ENCODE results near the gene GPX6.
A peak's percentile ranks its signal among the peaks of the same experiment; 100 is the strongest.
"Not testable (repeated sequence)": the region's sequence is repeated elsewhere in the genome, so short reads cannot be mapped to it uniquely, and the experiment has no call there.

The GPX6 gene

GRCh38 chr6:28523241-28523622 lies 7.6 kb upstream of the GPX6 start:
- peak; percentile 73 for DNase-seq

DNA sequence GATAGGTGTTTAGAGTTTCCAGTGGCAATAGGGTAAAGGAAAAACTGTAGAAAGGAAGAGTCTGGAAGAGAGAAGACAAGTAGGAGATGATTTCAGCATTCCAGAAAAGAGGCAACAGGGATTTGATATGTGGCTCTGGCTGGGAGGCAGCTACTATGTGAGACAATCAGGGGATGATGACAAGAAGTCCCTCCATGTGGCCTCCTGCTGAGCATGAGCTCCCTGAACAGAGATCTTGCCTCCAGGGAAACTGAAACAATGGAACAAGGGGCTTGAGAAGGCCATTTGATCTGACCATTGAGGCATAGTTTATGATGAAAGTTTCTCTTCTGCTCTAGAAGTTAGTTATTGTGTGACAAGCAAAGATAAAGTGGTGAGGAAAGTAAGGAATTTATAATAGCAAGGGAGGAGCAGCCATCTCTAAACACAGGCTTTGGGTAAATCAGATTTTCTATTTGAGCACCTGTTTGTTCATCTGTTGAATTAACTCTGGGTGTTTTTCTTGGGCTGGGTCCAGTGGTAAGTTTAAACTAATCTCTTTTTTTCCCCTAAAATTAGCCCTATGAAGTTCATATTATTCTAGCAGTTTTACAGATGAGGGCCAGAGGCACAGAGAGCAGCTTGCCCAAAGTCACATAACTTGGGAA lies 7.1 kb upstream of the GPX6 start:
- no peak for DNase-seq

DNA sequence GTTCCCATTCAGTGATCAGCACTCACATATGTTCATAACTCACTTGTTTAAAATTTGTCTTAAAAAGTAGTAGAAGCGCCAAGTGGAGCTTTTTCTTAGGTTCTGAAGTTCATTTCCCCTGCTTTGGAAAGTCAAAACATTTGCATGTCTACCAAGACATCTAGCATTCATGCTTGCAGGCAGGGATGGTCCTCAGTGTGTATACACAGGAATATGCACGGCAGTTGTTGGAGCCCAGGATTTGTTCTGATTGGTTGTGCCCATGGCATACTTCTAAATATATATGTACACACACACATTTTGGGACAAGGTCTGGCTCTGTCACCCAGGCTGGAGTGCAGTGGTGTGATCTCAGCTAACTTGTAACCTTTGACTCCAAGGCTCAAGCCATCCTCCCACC lies 2.4 kb upstream of the GPX6 start:
- DNase-seq = no peak

- DNase-seq = not testable (repeated sequence)
These were observed 3.2 kb downstream of the GPX6 start for GRCh38 chr6:28512387-28512786.

- no peak for DNase-seq
These were observed 3.8 kb downstream of the GPX6 start for GRCh38 chr6:28511628-28512300.

- no peak for DNase-seq
These were observed 8.7 kb downstream of the GPX6 start for GRCh38 chr6:28506807-28507475.

- no peak for DNase-seq
These were observed 9.9 kb downstream of the GPX6 start for GRCh38 chr6:28505733-28506132.

DNA sequence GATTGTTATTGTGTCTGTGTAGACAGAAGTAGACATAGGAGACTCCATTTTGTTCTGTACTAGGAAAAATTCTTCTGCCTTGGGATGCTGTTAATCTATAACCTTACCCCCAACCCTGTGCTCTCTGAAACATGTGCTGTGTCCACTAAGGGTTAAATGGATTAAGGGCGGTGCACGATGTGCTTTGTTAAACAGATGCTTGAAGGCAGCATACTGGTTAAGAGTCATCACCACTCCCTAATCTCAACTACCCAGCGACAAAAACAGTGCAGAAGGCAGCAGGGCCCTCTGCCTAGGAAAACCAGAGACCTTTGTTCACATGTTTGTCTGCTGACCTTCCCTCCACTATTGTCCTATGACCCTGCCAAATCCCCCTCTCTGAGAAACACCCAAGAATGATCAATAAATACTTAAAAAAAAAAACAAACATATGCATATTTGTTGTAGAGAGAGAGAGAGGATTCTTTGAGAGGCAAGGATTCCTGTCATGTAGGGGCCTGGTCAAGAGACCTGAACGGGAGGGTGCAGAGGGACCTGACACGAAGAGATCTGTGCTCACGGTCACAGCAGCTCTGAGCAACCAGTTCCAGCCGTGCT lies 12.8 kb downstream of the GPX6 start:
- not testable (repeated sequence) for DNase-seq

GRCh38 chr6:28502136-28502535 lies 13.5 kb downstream of the GPX6 start:
- not testable (repeated sequence) for DNase-seq

GRCh38 chr6:28501259-28501658 lies 14.3 kb downstream of the GPX6 start:
- DNase-seq = no peak

DNA sequence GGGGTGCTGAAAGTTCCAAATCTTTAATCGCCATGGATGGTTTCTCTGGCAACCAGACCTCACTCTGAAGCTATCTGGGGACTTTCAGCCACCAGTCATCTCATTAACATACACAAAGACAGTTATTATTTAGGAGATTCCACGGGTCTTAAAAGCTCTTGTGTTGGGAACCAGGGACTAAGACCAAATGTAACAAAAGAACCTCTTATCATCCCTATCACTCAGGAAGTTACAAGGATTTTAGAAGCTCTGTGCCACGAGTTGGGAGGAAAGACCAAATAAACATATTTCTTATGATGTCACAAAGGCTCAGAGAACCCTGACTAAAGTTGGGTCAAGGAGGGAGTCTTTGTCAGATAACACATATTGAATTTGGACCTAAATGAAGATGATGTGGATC lies 17.7 kb downstream of the GPX6 start:
- DNase-seq = no peak

GRCh38 chr6:28497306-28497705 lies 18.3 kb downstream of the GPX6 start:
- DNase-seq = no peak

- no peak for DNase-seq
These were observed 19.4 kb downstream of the GPX6 start for GRCh38 chr6:28496099-28496779.

DNA sequence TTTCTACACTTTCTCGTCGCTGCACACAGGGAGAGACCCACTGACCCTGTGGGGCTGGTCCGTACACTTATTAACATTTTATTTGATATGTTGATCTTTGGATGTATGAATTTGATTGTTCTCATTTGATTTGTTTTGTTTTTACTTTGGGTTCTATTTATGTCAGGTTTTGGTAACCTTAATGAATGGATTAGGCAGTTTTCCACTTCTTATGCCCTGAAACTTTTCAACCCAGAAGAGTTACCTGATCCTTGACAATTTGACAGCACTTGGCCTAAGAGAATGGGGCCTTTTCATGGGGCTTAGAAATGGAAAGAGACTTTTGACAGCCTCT lies 23.6 kb downstream of the GPX6 start:
- no peak for DNase-seq

DNA sequence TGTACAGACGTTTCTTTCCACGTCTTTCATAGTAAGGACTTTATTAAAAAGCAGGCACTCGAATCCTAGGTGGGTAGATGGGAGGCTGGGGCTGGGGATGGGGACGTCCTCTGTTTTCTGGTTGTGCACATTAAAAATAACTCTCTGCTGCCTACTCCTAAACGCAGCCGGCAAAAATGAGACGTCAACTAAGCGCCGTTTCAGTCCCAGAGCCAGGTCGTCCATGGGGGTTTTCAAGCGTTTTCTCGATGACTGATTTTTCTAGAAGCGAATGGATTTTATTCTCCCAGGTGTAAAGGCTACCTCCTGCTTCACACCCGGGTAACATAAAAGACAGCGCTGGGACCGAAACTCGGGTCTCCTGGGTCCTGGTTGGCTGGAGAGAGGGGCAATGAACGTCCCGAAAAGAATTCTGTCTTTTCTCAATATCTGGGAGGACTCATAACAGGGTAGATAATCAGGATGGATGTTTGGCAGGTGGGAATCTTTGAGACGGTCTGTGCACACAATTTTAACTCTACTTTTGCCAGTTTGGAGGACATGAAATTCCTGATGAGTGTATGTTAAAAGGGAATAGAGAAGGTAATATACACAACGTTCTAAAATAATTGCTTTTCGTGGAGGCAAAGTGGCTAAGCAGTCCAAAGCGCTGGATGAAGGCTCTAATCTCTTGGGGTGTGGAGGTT lies 25.2 kb downstream of the GPX6 start:
- DNase-seq = no peak

GRCh38 chr6:28489366-28490204 lies 26.0 kb downstream of the GPX6 start:
- DNase-seq = peak; percentile 65

DNA sequence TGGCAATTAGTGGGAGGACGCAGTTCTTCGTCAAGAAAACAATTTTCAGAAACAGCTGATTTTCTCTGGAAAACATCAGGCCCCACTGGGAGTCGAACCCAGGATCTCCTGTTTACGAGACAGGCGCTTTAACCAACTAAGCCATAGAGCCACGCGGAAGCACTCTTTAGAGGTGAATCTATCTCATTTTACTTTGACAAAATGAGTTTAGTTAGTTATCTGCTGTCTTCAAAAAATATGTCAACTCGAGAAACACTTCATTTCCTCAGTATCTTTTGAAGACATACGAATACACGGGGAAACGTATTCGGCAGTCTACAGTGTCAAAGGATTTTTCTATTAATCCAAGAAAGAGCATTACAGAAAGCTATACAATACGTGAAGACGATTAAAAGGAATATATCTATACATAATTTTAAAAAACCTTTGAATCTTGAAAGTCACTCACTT lies 26.7 kb downstream of the GPX6 start:
- no peak for DNase-seq

GRCh38 chr6:28486988-28487742 lies 28.4 kb downstream of the GPX6 start:
- no peak for DNase-seq

- DNase-seq = no peak
These were observed 29.1 kb downstream of the GPX6 start for GRCh38 chr6:28486533-28486932.

- DNase-seq = no peak
These were observed 30.1 kb downstream of the GPX6 start for GRCh38 chr6:28485482-28485881.

All from activated effector memory CD4-positive, alpha-beta T cell treated with anti-CD3 and anti-CD28 coated beads, Interleukin-2, amount 50 U/mL, for 16 hours (primary cell).